ENCODE results near the gene LRRC14B.

DNA sequence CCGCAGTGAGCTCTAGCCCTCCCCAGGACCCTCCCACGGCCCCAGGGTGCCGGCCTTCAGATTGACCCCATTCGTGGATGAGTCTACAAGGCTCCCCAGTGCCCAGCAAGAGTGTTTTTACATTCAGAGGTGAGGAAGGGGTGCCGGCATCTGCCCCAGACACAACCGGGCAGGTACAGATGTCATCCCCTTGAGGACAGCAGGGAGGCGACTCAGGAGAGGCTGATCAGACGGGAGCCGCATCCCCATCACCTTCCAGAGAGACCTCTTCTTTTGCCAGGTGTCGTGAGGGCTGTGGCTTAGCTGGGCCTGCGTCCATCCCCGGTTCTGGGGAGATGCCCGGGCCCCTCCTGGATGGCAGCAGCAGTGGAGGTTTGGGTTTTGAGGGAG lies 4.3 kb upstream of the LRRC14B start:
- TF ChIP-seq, protein P1, sequence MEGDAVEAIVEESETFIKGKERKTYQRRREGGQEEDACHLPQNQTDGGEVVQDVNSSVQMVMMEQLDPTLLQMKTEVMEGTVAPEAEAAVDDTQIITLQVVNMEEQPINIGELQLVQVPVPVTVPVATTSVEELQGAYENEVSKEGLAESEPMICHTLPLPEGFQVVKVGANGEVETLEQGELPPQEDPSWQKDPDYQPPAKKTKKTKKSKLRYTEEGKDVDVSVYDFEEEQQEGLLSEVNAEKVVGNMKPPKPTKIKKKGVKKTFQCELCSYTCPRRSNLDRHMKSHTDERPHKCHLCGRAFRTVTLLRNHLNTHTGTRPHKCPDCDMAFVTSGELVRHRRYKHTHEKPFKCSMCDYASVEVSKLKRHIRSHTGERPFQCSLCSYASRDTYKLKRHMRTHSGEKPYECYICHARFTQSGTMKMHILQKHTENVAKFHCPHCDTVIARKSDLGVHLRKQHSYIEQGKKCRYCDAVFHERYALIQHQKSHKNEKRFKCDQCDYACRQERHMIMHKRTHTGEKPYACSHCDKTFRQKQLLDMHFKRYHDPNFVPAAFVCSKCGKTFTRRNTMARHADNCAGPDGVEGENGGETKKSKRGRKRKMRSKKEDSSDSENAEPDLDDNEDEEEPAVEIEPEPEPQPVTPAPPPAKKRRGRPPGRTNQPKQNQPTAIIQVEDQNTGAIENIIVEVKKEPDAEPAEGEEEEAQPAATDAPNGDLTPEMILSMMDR (conservative IDR thresholded peaks at IDR 0.05 in 1 of 2, IDR thresholded peaks at IDR 0.05 in 1 of 2; ENCODE audit: low read depth in 1 of 2, low read length in 2 of 2), result no peak
- TF ChIP-seq EZH2 (IDR thresholded peaks at IDR 0.05; ENCODE audit: low read length, missing control alignments), result no peak
